ENCODE data around the gene PCSK6. TPM values are rescaled to one million over a fixed set of nuclear protein-coding genes. Genes with fewer than 3 reads are reported as not detected.
A peak's percentile ranks its signal among the peaks of the same experiment; 100 is the strongest.

The PCSK6 gene
- total RNA-seq, 1 experiment from 2014 or later: 2.9 TPM

GRCh38 chr15:101497484-101498034 lies 8.1 kb upstream of the PCSK6 start:
- H3K27me3 Mint-ChIP-seq (ENCODE audit: low read depth): peaks cover 17% of the 10 kb centered on the region
- H3K4me3 Mint-ChIP-seq: no peak overlapping the region
- no peaks in the 10 kb centered on the region for H3K36me3 Mint-ChIP-seq
- ChIA-PET CTCF (interaction anchor here (1.0 kb wide), 1 partner anchor 209 kb away, joined by 3 read pairs; no protein-coding TSS in a partner anchor), POLR2A (no interaction called here)
- H3K4me1 Mint-ChIP-seq: peaks cover 42% of the 10 kb centered on the region
- DNase-seq (ENCODE audit: low spot score) (no peak), ATAC-seq (no peak)
- TF ChIP-seq SMAD4 (CRISPR knock-in tag; IDR thresholded peaks at IDR 0.05): no peak
- no peak for TF ChIP-seq OVOL2 (CRISPR knock-in tag; IDR thresholded peaks at IDR 0.05; ENCODE audit: borderline replicate concordance)
- TF ChIP-seq ZNF671 (CRISPR knock-in tag; IDR thresholded peaks at IDR 0.05): no peak
- no peak for TF ChIP-seq ZNF232 (CRISPR knock-in tag; IDR thresholded peaks at IDR 0.05)
- no peak for TF ChIP-seq ZNF416 (CRISPR knock-in tag; IDR thresholded peaks at IDR 0.05)
- no peak for TF ChIP-seq RORB (CRISPR knock-in tag; IDR thresholded peaks at IDR 0.05)
- TF ChIP-seq NFYB (CRISPR knock-in tag; conservative IDR thresholded peaks at IDR 0.05; ENCODE audit: low read depth): no peak
- TF ChIP-seq, protein P1, sequence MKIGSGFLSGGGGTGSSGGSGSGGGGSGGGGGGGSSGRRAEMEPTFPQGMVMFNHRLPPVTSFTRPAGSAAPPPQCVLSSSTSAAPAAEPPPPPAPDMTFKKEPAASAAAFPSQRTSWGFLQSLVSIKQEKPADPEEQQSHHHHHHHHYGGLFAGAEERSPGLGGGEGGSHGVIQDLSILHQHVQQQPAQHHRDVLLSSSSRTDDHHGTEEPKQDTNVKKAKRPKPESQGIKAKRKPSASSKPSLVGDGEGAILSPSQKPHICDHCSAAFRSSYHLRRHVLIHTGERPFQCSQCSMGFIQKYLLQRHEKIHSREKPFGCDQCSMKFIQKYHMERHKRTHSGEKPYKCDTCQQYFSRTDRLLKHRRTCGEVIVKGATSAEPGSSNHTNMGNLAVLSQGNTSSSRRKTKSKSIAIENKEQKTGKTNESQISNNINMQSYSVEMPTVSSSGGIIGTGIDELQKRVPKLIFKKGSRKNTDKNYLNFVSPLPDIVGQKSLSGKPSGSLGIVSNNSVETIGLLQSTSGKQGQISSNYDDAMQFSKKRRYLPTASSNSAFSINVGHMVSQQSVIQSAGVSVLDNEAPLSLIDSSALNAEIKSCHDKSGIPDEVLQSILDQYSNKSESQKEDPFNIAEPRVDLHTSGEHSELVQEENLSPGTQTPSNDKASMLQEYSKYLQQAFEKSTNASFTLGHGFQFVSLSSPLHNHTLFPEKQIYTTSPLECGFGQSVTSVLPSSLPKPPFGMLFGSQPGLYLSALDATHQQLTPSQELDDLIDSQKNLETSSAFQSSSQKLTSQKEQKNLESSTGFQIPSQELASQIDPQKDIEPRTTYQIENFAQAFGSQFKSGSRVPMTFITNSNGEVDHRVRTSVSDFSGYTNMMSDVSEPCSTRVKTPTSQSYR (CRISPR knock-in tag; IDR thresholded peaks at IDR 0.05): no peak
- TF ChIP-seq TP53 (CRISPR knock-in tag; IDR thresholded peaks at IDR 0.05): no peak
- no peak for TF ChIP-seq IRF2 (CRISPR knock-in tag; IDR thresholded peaks at IDR 0.05; ENCODE audit: borderline replicate concordance, low read depth)
- TF ChIP-seq ZNF317 (CRISPR knock-in tag; IDR thresholded peaks at IDR 0.05; ENCODE audit: borderline replicate concordance, low read depth): no peak
- TF ChIP-seq E2F4 (CRISPR knock-in tag; IDR thresholded peaks at IDR 0.05; ENCODE audit: borderline replicate concordance, low read depth): no peak
- no peak for TF ChIP-seq FOXK1 (CRISPR knock-in tag; IDR thresholded peaks at IDR 0.05)
- TF ChIP-seq E2F1 (CRISPR knock-in tag; IDR thresholded peaks at IDR 0.05): no peak
- no peak overlapping the region for H3K27ac Mint-ChIP-seq
- no peaks in the 10 kb centered on the region for H3K9me3 Mint-ChIP-seq

- Mint-ChIP-seq H3K9me3 (no peaks in the 10 kb centered on the region), H3K36me3 (no peaks in the 10 kb centered on the region), H3K4me1 (peaks cover 42% of the 10 kb centered on the region), H3K27me3 (ENCODE audit: low read depth) (peaks cover 22% of the 10 kb centered on the region), H3K27ac (no peak overlapping the region), H3K4me3 (no peak overlapping the region)
- no peak for DNase-seq (ENCODE audit: low spot score)
- ChIA-PET CTCF (interaction anchor here (1.0 kb wide), 1 partner anchor 208 kb away, joined by 3 read pairs; no protein-coding TSS in a partner anchor), POLR2A (no interaction called here)
- TF ChIP-seq ZNF671 (CRISPR knock-in tag; IDR thresholded peaks at IDR 0.05) (no peak), ZNF423 (CRISPR knock-in tag; IDR thresholded peaks at IDR 0.05) (peak; percentile 17; the same call in 1 of the 2 replicates)
- no peak for ATAC-seq
These were observed 7.5 kb upstream of the PCSK6 start for GRCh38 chr15:101497017-101497416.

GRCh38 chr15:101496198-101496986 lies 6.9 kb upstream of the PCSK6 start:
- Mint-ChIP-seq H3K4me3 (no peak overlapping the region), H3K4me1 (peaks cover 40% of the 10 kb centered on the region), H3K36me3 (no peaks in the 10 kb centered on the region), H3K9me3 (no peaks in the 10 kb centered on the region), H3K27me3 (ENCODE audit: low read depth) (peaks cover 29% of the 10 kb centered on the region), H3K27ac (no peak overlapping the region)
- TF ChIP-seq SOX15 (CRISPR knock-in tag; IDR thresholded peaks at IDR 0.05): no peak
- TF ChIP-seq, protein P2, sequence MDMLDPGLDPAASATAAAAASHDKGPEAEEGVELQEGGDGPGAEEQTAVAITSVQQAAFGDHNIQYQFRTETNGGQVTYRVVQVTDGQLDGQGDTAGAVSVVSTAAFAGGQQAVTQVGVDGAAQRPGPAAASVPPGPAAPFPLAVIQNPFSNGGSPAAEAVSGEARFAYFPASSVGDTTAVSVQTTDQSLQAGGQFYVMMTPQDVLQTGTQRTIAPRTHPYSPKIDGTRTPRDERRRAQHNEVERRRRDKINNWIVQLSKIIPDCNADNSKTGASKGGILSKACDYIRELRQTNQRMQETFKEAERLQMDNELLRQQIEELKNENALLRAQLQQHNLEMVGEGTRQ (CRISPR knock-in tag; IDR thresholded peaks at IDR 0.05): peak; percentile 81
- TF ChIP-seq, protein P3, sequence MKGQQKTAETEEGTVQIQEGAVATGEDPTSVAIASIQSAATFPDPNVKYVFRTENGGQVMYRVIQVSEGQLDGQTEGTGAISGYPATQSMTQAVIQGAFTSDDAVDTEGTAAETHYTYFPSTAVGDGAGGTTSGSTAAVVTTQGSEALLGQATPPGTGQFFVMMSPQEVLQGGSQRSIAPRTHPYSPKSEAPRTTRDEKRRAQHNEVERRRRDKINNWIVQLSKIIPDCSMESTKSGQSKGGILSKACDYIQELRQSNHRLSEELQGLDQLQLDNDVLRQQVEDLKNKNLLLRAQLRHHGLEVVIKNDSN (CRISPR knock-in tag; IDR thresholded peaks at IDR 0.05): peak; percentile 66
- CTCF ChIA-PET: interaction anchor here (1.2 kb wide), 1 partner anchor 82 kb away, joined by 4 read pairs; no protein-coding TSS in a partner anchor
- ATAC-seq (peak; percentile 42), DNase-seq (ENCODE audit: low spot score) (no peak)
- POLR2A ChIA-PET: no interaction called here
